ENCODE measurements around the gene PAX7. TPM values are rescaled to one million over a fixed set of nuclear protein-coding genes. Genes with fewer than 3 reads are reported as not detected.

The PAX7 gene
- total and polyA plus RNA-seq, 5 donors from 2014 or later: not detected

DNA sequence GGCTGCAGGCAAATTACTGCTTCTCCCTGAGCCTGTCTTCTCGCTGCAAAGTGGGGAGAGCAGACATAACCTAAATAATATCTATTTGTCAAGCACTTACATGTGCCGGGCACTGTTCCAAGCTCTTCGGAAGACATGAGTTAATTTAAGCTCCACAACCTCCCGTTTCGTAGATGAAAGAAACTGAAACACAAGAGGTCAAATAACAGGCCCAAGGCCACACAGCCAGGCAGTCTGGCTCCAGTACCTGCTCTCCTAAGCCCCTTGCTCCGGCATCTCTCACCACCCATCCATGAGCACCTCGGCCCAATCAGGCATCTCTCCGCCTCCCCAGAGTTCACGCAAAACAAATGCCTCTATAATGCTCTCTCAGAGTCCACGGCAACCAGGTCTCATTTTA lies 163.4 kb downstream of the PAX7 start:
- peaks cover 4% of the 10 kb centered on the region for H3K27me3 Mint-ChIP-seq
- no peaks in the 10 kb centered on the region for H3K4me1 ChIP-seq (ENCODE audit: control insufficient read depth, insufficient read depth, low read length, poor library complexity, severe bottlenecking)
- H3K27ac Mint-ChIP-seq: no peak overlapping the region
- H3K36me3 Mint-ChIP-seq: no peaks in the 10 kb centered on the region
- DNase-seq: no peak
- H3K9me3 ChIP-seq (ENCODE audit: control insufficient read depth in 2 of 2, low read length in 2 of 2): no peaks in the 10 kb centered on the region
- H3K27ac ChIP-seq (ENCODE audit: insufficient read depth, low read length, poor library complexity, severe bottlenecking): no peak overlapping the region
- no peak overlapping the region for H3K4me3 Mint-ChIP-seq
- H3K36me3 ChIP-seq (ENCODE audit: control insufficient read depth, insufficient read depth, low read length): no peaks in the 10 kb centered on the region
- peaks cover 0 to 8% (median 0%) of the 10 kb centered on the region in 7 donors for H3K9me3 Mint-ChIP-seq
- H3K4me3 ChIP-seq (ENCODE audit: low read depth, low read length): no peak overlapping the region
- peaks cover 0 to 2% (median 0%) of the 10 kb centered on the region in 4 donors for H3K4me1 Mint-ChIP-seq
- no peaks in the 10 kb centered on the region for H3K27me3 ChIP-seq (ENCODE audit: control insufficient read depth, insufficient read depth, low read length)
- no peak for ATAC-seq (ENCODE audit: low read depth in 2 of 2)

DNA sequence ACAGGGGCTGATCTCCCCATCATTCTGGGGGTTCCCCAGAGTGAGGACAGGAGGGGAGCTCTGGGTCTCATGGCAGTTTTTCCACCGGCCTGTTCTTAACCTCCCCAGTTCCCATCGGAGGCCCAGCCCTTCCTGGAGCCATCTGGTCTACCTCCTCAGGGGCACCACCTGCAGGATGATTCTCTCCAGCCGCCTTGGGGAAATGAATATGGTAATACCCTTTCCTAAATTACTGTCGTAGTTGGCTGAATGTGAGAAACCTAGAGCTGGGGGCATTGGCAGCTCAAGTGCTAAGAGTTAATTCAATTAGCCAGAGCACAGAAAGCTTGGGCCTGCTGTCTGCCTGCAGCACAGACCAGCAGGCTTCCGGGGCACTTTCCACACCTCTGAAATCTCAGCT lies 163.9 kb downstream of the PAX7 start:
- peaks cover 3% of the 10 kb centered on the region for H3K27me3 Mint-ChIP-seq
- no peak for DNase-seq
- no peaks in the 10 kb centered on the region for H3K27me3 ChIP-seq (ENCODE audit: control insufficient read depth, insufficient read depth, low read length)

GRCh38 chr1:18795002-18795689 lies 164.5 kb downstream of the PAX7 start:
- DNase-seq (no peak), ATAC-seq (ENCODE audit: low read depth in 2 of 2) (no peak)
- Histone ChIP-seq H3K36me3 (ENCODE audit: control insufficient read depth, insufficient read depth, low read length) (no peaks in the 10 kb centered on the region), H3K27me3 (ENCODE audit: control insufficient read depth, insufficient read depth, low read length) (no peaks in the 10 kb centered on the region), H3K4me1 (ENCODE audit: control insufficient read depth, insufficient read depth, low read length, poor library complexity, severe bottlenecking) (no peaks in the 10 kb centered on the region), H3K27ac (ENCODE audit: insufficient read depth, low read length, poor library complexity, severe bottlenecking) (no peak overlapping the region), H3K9me3 (ENCODE audit: control insufficient read depth in 2 of 2, low read length in 2 of 2) (no peaks in the 10 kb centered on the region), H3K4me3 (ENCODE audit: low read depth, low read length) (no peak overlapping the region)
- Mint-ChIP-seq H3K27me3 (no peaks in the 10 kb centered on the region), H3K4me3 (no peak overlapping the region), H3K9me3 (peaks cover 0 to 8% (median 0%) of the 10 kb centered on the region in 7 donors), H3K4me1 (peaks cover 0 to 2% (median 0%) of the 10 kb centered on the region in 4 donors), H3K36me3 (no peaks in the 10 kb centered on the region), H3K27ac (no peak overlapping the region)

More for the DNA sequence above, 163.9 kb downstream of the PAX7 start:
- Histone ChIP-seq H3K27ac (ENCODE audit: insufficient read depth, low read length, poor library complexity, severe bottlenecking) (no peak overlapping the region), H3K4me1 (ENCODE audit: control insufficient read depth, insufficient read depth, low read length, poor library complexity, severe bottlenecking) (no peaks in the 10 kb centered on the region), H3K4me3 (ENCODE audit: low read depth, low read length) (no peak overlapping the region), H3K36me3 (ENCODE audit: control insufficient read depth, insufficient read depth, low read length) (no peaks in the 10 kb centered on the region), H3K9me3 (ENCODE audit: control insufficient read depth in 2 of 2, low read length in 2 of 2) (no peaks in the 10 kb centered on the region)
- Mint-ChIP-seq H3K9me3 (peaks cover 0 to 8% (median 0%) of the 10 kb centered on the region in 7 donors), H3K36me3 (no peaks in the 10 kb centered on the region), H3K4me1 (peaks cover 0 to 2% (median 0%) of the 10 kb centered on the region in 4 donors), H3K27ac (no peak overlapping the region), H3K4me3 (no peak overlapping the region)
- ATAC-seq (ENCODE audit: low read depth in 2 of 2): no peak

DNA sequence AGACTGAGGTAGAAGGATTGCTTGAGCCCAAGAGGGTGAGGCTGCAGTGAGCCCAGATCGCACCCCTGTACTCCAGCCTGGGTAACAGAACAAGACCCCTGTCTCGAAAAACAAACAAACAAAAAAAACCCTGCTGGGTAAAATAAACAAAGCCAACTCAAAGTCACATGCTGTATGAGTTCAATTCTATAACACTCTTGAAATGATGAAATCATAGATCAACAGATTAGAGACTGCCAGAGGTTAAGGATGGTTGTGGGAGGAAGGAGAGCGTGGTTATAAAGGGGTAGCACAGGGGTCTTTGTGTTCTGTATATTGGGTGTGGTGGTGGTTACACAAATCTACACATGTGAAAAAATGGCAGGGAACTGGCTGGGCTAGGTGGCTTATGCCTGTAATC lies 166.3 kb downstream of the PAX7 start:
- H3K4me3 ChIP-seq (ENCODE audit: low read depth, low read length): no peak overlapping the region
- no peaks in the 10 kb centered on the region for H3K9me3 ChIP-seq (ENCODE audit: control insufficient read depth in 2 of 2, low read length in 2 of 2)
- Mint-ChIP-seq H3K27me3 (no peaks in the 10 kb centered on the region), H3K4me1 (peaks cover 0 to 2% (median 0%) of the 10 kb centered on the region in 4 donors), H3K27ac (no peak overlapping the region), H3K36me3 (no peaks in the 10 kb centered on the region), H3K9me3 (peaks cover 0 to 7% (median 0%) of the 10 kb centered on the region in 7 donors), H3K4me3 (no peak overlapping the region)
- H3K36me3 ChIP-seq (ENCODE audit: control insufficient read depth, insufficient read depth, low read length): no peaks in the 10 kb centered on the region
- no peak overlapping the region for H3K27ac ChIP-seq (ENCODE audit: insufficient read depth, low read length, poor library complexity, severe bottlenecking)
- H3K4me1 ChIP-seq (ENCODE audit: control insufficient read depth, insufficient read depth, low read length, poor library complexity, severe bottlenecking): no peaks in the 10 kb centered on the region
- ATAC-seq (ENCODE audit: low read depth in 2 of 2): no peak
- no peaks in the 10 kb centered on the region for H3K27me3 ChIP-seq (ENCODE audit: control insufficient read depth, insufficient read depth, low read length)
- DNase-seq: no peak

Other genes with a start within 250 kb of the PAX7 start
- not detected for gene KLHDC7A, start 149.9 kb upstream of the PAX7 start, total RNA-seq
- gene KLHDC7A, start 149.9 kb upstream of the PAX7 start, polyA plus RNA-seq: not detected
- not detected for gene TAS1R2, start 228.8 kb downstream of the PAX7 start, total RNA-seq
- not detected for gene TAS1R2, start 228.8 kb downstream of the PAX7 start, polyA plus RNA-seq